NCI-H187 (cell line): ENCODE measurements around the gene TMEM204.

Experiments used
- DNase-seq, 2 experiments: peaks; one replicate each; lab custom pipeline; 2025; lab: John Stamatoyannopoulos, UW

Gene TMEM204

DNA sequence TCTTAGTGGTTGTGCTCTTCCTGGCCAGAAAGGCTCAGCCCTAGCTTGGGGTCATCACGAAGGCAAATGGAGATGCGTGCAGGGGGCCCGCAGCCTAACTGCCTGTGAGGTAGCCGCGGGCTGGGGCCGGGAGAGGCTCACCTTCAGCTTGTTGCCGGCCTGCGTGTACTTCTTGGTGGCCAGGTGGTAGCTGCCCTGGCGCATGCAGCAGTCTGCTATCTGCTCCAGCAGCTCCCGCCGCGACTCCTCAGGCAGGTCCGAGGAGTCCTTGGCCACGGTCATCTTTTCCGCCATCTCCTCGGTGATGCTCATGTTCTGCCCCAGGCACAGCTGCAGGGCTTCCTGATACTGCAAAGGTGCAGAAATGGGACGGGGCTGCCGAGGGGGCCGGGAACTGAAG is 13.0 kb upstream of the TMEM204 start:
- no peak for DNase-seq

- no peak for DNase-seq
Measured at GRCh38 chr16:1523581-1524245, 9.8 kb upstream of the TMEM204 start.

DNA sequence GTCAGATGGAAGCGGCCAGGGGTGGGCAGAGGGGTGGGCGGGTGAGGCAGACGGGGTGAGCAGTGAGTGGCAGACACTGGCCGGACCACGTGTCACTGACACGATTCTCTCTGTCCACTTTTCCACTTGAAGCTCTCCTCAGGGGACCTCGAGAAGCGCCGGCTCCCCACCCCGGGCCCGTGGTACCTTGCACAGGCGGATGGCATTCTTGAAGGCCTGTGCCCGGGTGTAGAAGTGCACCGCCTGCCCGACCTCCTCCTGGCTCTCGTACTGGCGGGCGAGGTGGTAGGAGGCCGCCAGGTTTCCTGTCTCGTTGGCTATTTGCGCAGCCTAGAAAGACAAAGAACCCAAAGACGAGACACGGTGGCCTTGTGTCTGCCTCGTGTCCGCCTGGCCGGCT is 9.1 kb upstream of the TMEM204 start:
- no peak for DNase-seq

GRCh38 chr16:1525871-1526607 is 7.4 kb upstream of the TMEM204 start:
- no peak for DNase-seq

DNA sequence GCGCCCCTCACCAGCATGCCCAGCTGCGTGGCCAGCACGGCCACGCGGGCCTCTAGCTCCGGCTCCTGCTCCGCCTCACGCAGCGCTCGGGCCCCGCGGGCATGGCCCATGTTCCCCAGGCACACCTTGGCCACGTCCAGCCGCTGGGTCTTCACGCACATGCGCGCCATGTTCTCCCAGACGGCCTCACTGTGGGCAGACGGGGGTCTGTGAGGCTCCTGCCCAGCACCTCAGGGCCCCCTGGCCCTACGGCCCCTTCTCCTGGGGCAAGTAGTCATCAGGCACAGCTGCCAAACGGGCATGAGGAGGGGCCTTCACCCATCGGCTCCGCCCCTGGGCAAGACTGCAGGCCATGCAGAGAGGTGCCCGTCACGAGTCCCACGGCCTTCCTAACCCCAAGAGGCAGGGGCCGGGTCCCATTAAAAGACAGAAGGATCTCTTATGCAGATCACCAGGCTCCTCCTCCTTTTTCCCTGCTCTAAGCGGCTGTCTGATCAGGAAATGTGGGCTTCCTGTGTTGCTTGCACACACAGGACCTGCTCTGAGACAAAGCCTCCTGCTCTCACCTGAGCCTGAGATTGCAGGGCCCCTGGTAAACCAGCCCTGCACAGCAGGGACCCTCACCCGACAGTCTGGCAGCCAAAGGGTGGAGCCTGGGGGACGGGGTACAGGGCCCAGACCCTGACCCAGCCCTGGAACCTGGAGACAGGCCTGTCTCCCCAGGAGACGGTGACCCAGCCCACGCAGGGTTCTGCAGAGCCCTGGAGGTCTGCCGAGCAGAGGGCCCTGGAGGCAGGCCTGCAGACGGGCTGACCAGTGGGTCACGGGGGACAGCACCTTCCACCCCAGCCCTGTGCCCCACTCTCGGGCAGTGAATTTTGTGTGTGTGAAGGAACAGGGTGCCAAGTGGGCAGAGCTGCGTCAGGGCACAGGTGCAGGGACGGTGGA is 6.6 kb upstream of the TMEM204 start:
- DNase-seq, result no peak

- DNase-seq, result no peak
Measured at GRCh38 chr16:1527836-1528811, 5.3 kb upstream of the TMEM204 start.

GRCh38 chr16:1528921-1529537 is 4.4 kb upstream of the TMEM204 start:
- no peak for DNase-seq

DNA sequence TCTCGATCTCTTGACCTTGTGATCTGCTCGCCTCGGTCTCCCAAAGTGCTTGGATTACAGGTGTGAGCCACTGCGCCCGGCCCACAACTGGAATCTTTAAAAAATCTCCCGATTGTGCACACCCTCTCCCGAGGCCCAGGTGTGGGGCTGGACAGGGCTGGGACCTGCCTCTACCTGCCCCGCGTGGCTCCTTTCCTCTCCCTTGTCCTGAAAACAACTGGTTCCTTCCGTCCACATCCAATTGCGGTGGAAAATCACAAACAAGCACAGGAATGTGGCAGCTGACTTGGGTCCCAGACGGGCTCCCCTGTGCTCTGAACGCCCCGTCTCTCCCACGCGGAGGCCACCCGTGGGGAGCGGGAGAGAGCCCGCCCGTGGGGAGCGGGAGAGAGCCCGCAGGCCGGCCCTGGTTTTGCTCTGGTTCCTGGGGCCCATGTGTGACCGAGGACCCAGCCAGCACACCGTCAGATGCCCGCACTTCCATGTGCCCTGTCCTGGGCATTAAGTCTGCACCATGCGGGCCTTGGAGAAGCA is 3.0 kb upstream of the TMEM204 start:
- no peak for DNase-seq

DNA sequence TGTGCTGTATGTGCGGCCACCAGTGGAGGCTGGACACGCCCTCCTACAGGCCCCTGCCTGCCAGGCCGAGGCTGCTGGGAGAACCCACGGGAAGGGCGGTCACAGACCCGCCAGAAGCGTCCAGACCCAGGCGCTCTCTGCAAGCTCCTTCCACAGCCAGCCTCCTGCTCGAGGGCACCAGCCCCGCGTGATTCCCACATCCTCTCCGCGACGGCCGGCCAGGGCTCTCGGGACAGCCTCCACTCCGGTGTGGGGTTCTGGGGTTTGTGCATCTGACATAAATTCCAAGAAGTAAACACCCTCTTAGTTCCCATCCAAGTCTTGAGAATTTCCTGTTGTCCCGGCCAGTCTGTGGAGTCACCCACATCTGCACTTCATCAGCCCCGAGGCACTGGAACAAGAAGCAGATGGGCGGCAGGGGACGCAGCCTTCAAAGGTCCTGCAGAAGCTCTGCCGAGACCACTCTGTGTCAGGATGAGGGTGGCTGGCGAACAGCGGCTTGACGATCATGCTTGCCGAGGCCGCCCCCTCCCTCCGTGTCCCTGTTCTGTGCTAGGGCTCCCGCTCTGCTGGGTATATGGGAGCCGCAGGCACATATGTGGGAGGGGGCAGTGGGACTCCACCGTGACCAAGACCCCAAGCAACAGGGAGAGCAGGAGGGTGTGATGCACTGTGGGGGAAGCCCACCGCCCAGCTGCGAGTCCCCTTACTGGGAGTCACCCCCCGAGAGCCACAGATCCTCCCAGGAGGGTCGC is 2.4 kb upstream of the TMEM204 start:
- DNase-seq, result no peak

DNA sequence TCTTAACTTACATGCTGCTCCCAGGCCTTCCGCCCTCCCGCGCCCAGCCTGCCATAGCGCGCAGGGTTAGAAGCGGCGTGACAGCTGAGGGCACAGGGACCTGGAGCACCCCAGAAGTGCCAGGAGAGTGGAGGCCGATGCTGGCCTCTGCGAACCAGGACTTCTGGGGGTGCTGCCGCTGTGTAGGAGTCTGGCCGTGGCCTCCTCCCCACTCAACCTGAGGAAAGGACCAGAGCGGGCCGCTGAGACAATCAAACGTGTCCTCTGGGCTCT is 1.9 kb upstream of the TMEM204 start:
- DNase-seq, result no peak

GRCh38 chr16:1532081-1532760 is 1.2 kb upstream of the TMEM204 start:
- no peak for DNase-seq

- no peak for DNase-seq
Measured at GRCh38 chr16:1532771-1533170, 695 bp upstream of the TMEM204 start.

DNA sequence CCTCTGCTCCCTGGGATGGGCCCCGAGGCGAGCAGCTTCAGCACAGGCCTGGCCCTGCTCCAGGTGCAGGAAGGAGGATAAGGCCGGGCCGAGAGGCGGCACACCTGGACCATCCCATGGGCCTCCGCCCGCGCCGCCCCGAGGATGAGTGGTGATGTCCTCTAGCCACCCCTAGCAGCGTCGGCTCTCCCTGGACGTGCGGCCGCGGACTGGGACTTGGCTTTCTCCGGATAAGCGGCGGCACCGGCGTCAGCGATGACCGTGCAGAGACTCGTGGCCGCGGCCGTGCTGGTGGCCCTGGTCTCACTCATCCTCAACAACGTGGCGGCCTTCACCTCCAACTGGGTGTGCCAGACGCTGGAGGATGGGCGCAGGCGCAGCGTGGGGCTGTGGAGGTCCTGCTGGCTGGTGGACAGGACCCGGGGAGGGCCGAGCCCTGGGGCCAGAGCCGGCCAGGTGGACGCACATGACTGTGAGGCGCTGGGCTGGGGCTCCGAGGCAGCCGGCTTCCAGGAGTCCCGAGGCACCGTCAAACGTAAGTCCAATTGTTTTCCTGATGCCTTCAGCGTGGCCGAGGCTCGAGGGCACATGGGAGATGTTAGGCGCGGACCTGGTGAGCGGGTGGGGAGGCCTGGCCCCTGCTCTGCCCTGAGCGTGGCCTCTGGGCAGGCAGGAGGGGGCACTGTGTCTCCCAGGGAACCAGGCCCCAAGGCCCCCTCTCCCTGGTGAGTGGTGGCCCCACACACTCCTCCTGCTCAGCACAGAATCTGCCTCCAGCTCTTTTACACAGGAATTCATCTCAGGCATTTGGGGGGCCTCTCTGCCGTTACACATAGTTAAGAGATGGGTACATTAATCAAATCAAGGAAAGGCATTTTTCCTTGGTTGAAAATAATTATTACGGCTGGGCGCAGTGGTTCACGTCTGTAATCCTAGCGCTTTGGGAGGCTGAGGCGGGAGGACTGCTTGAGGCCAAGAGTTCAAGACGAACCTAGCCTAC is 855 bp downstream of the TMEM204 start:
- no peak for DNase-seq

DNA sequence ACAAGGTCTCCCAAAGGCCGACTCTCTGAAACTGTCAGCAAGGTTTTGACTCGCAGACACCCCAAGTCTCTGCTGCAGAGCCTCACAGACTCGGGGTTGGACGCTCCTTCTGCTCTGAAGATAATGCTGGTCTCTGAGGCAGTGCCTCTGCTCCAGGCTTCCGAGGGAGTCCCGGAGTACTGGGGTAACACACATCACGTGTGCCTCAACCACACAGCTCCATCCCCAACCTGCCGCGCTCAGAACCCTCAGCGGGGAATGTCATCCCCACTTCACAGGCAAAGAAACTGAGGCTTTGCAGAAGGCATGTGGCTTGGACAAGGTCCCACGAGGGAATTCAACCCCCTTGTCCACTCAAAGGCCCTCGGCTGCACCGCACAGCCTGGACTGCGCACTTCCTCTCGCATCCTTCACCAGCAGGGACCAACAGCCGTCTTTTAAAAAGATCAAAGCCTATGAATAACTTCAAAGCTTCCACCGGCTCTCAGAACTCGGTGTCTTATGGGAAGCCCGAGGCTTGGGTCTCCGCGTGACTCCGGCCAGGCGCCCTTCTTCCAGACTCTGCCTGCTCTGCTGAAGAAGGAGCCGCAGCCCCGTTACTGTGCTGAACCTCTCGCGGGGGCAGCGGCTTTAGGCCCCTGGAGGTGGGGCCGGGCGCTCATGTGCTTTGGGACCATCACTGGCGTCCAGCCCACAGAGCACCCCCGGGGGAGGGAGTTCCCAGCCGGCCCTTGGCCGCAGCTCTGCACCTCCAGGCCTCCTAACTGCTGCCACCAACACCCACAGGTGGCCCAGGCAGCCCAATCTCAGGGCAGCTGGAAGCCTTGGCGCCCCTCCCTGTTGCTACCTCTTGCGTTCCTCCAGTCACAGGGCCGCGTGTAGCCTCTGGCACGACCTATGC is 2.2 kb downstream of the TMEM204 start:
- no peak for DNase-seq

DNA sequence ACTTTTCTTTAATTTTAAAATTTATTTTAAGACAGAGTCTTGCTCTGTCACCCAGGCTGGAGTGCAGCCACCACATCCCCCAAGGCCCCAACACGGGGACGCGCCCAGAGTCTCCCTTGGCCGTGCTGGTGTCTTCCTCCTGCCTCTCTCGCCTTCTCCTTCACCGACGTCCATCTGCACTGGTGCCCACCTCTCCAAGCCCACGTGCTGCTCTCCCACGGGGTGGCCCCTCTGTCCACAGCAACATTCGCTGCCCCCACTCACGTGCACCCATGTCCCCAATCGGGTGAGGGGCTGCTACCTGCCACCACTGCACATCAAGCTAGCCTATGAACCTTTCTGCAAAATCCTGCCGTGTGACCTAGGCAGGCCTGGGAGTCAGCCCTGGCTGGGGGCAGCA is 3.1 kb downstream of the TMEM204 start:
- no peak for DNase-seq

GRCh38 chr16:1537138-1537577 is 3.7 kb downstream of the TMEM204 start:
- DNase-seq, result no peak

- DNase-seq, result no peak
Measured at GRCh38 chr16:1537763-1538289, 4.4 kb downstream of the TMEM204 start.
